ENCODE data around the gene PCCA.

Gene PCCA

DNA sequence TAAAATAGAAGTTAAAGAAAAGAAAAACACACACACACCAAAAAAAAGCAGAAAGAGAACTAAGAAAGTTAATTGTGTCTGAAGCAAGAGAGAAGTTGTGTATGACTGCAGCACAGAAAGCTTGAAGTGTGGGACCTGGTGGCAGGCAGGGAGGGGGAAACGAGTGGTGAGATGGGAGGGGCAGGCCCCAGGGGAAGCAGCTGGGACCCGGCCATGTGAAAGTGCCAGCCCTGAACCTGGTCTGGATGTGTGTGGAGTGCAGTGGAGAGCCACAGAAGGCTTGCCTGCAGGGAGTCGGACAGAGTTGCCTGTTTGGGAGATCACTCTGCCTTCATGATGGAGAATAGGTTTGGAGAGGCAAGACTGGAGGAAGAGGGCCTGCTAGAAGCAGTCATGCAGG lies 300.7 kb downstream of the PCCA start:
- no peak overlapping the region for H3K4me2 ChIP-seq (ENCODE audit: low read length)
- no peaks in the 10 kb centered on the region for H3K79me2 ChIP-seq (ENCODE audit: insufficient read depth, low read length)
- no peaks in the 10 kb centered on the region for H3K27me3 ChIP-seq (ENCODE audit: insufficient read depth, low read length)
- TF ChIP-seq CTCF (IDR thresholded peaks at IDR 0.05; ENCODE audit: low read length): no peak
- TF ChIP-seq EZH2 (IDR thresholded peaks at IDR 0.05; ENCODE audit: borderline replicate concordance, low read length): no peak
- no peak overlapping the region for H2AFZ ChIP-seq (ENCODE audit: low read length)
- H3F3A ChIP-seq (ENCODE audit: insufficient read depth, low read length): no peaks in the 10 kb centered on the region
- no peaks in the 10 kb centered on the region for H3K4me1 ChIP-seq (ENCODE audit: insufficient read depth, low read length, severe bottlenecking)
- H3K9me2 ChIP-seq (ENCODE audit: low read depth, low read length): no peaks in the 10 kb centered on the region
- H3K9ac ChIP-seq (ENCODE audit: low read length): no peak overlapping the region
- no peaks in the 10 kb centered on the region for H3K36me3 ChIP-seq (ENCODE audit: insufficient read depth, low read length)
- H3K27ac ChIP-seq (ENCODE audit: low read depth, low read length, poor library complexity, severe bottlenecking): no peak overlapping the region
- no peaks in the 10 kb centered on the region for H3K9me3 ChIP-seq (ENCODE audit: low read length)
- H4K20me1 ChIP-seq (ENCODE audit: insufficient read depth, low read length): no peaks in the 10 kb centered on the region
- H3K4me3 ChIP-seq (ENCODE audit: low read depth, low read length, poor library complexity, severe bottlenecking): no peak overlapping the region

GRCh38 chr13:100392709-100393630 lies 304.1 kb downstream of the PCCA start:
- Histone ChIP-seq H3K9me2 (ENCODE audit: low read depth, low read length) (no peaks in the 10 kb centered on the region), H3K27ac (ENCODE audit: low read depth, low read length, poor library complexity, severe bottlenecking) (no peak overlapping the region), H3K9ac (ENCODE audit: low read length) (no peak overlapping the region), H3F3A (ENCODE audit: insufficient read depth, low read length) (no peaks in the 10 kb centered on the region), H4K20me1 (ENCODE audit: insufficient read depth, low read length) (no peaks in the 10 kb centered on the region), H3K9me3 (ENCODE audit: low read length) (no peaks in the 10 kb centered on the region), H3K36me3 (ENCODE audit: insufficient read depth, low read length) (no peaks in the 10 kb centered on the region), H2AFZ (ENCODE audit: low read length) (no peak overlapping the region), H3K79me2 (ENCODE audit: insufficient read depth, low read length) (no peaks in the 10 kb centered on the region), H3K4me3 (ENCODE audit: low read depth, low read length, poor library complexity, severe bottlenecking) (no peak overlapping the region), H3K4me1 (ENCODE audit: insufficient read depth, low read length, severe bottlenecking) (no peaks in the 10 kb centered on the region), H3K4me2 (ENCODE audit: low read length) (no peak overlapping the region), H3K27me3 (ENCODE audit: insufficient read depth, low read length) (no peaks in the 10 kb centered on the region)
- TF ChIP-seq EZH2 (IDR thresholded peaks at IDR 0.05; ENCODE audit: borderline replicate concordance, low read length) (no peak), CTCF (IDR thresholded peaks at IDR 0.05; ENCODE audit: low read length) (no peak)

DNA sequence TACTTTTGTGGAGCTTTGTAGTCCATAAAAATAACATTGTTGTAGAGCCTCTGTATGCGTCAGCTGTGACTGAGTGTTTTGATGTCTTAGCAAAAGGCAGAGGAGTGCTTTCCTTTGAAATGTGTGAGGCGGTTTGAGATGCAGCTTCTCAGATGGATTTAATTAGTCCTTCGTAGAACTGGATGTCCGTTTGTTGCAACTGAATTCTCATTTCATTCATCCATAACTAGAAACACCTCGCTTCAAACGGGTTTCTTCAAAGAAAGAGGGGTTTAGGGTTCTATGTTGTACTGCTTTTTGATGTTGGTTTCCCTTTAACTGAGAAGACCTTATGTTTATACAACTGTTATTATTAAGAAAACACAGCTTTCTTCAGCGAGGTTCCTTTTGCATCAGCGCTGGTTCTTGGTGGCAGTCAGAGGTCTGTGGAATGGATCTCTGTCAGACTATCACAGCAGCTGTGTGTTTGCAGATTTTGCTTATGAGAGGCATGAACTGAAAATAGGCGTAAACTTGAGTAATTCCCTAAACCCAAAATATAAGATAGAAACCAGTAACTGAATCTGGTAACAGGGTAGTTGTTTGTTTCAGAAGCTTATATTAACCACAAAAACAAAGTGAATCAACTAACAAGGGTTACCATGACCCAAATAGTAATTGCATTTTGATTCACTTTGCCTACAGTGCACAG lies 305.3 kb downstream of the PCCA start:
- H3K9ac ChIP-seq (ENCODE audit: low read length): no peak overlapping the region
- H3F3A ChIP-seq (ENCODE audit: insufficient read depth, low read length): no peaks in the 10 kb centered on the region
- no peaks in the 10 kb centered on the region for H3K4me1 ChIP-seq (ENCODE audit: insufficient read depth, low read length, severe bottlenecking)
- no peaks in the 10 kb centered on the region for H3K9me2 ChIP-seq (ENCODE audit: low read depth, low read length)
- H3K4me2 ChIP-seq (ENCODE audit: low read length): no peak overlapping the region
- H3K27ac ChIP-seq (ENCODE audit: low read depth, low read length, poor library complexity, severe bottlenecking): no peak overlapping the region
- no peaks in the 10 kb centered on the region for H3K79me2 ChIP-seq (ENCODE audit: insufficient read depth, low read length)
- no peaks in the 10 kb centered on the region for H3K36me3 ChIP-seq (ENCODE audit: insufficient read depth, low read length)
- H4K20me1 ChIP-seq (ENCODE audit: insufficient read depth, low read length): no peaks in the 10 kb centered on the region
- TF ChIP-seq EZH2 (IDR thresholded peaks at IDR 0.05; ENCODE audit: borderline replicate concordance, low read length): no peak
- TF ChIP-seq CTCF (IDR thresholded peaks at IDR 0.05; ENCODE audit: low read length): no peak
- H3K4me3 ChIP-seq (ENCODE audit: low read depth, low read length, poor library complexity, severe bottlenecking): no peak overlapping the region
- H2AFZ ChIP-seq (ENCODE audit: low read length): no peak overlapping the region
- H3K27me3 ChIP-seq (ENCODE audit: insufficient read depth, low read length): no peaks in the 10 kb centered on the region
- no peaks in the 10 kb centered on the region for H3K9me3 ChIP-seq (ENCODE audit: low read length)

Measured in OCI-LY1 (cell line).